H1 (cell line): ENCODE measurements around the gene POLR2L. TPM values are rescaled to one million over a fixed set of nuclear protein-coding genes. Genes with fewer than 3 reads are reported as not detected.

Experiments used
- RAD21 ChIP-seq, 2 experiments: IDR thresholded peaks in 1 of 2; conservative IDR thresholded peaks in 1 of 2; 2 replicates each; pipeline ENCODE4 v1.6.1; 2011; ENCODE audit warnings: low read depth in 2 of 2, low read length in 2 of 2, improper control_type of control experiment in 1 of 2, inconsistent platforms in 1 of 2, mild to moderate bottlenecking in 1 of 2, moderate library complexity in 1 of 2
- SP2 ChIP-seq: IDR thresholded peaks from 2 replicates; pipeline ENCODE4 v1.6.1; 2012; ENCODE audit warnings: mild to moderate bottlenecking, low read length, inconsistent platforms
- polyA plus RNA-seq, 7 experiments: library from polyadenylated mRNA; depleted of rRNA in 3 of 7; stranded (reverse) in 5 of 7; unstranded in 2 of 7; fragments of >200 nt in 5 of 7; fragments of 200-250 nt in 2 of 7; gene quantifications; 1 replicate in 5 of 7; 2 replicates in 1 of 7; 4 replicates in 1 of 7; pipeline versions ENCODE4 v1.2.1 to v1.2.3, GENCODE V29; 2011 to 2013; ENCODE audit warnings: missing spikeins in 2 of 7, mixed read lengths in 2 of 7
- total RNA-seq: library from RNA; stranded (reverse); fragmentation: NEBNext Ultra II Directional; extraction: Animal tissue kit (Norgen Biotek cat#: 25700); gene quantifications from 2 replicates; pipeline ENCODE4 v1.2.1, GENCODE V29; 2021

POLR2L gene
- total and polyA plus RNA-seq, 2 of the 8 experiments (the other 6 are each of a cell fraction or from before 2014, with no cell fraction given): 140 to 151 TPM

GRCh38 chr11:845872-846495 lies 3.7 kb upstream of the POLR2L start (continued):
- TF ChIP-seq SP2: no peak
- TF ChIP-seq RAD21 (IDR thresholded peaks at IDR 0.05 in 1 of 2, conservative IDR thresholded peaks at IDR 0.05 in 1 of 2; ENCODE audit: low read depth in 2 of 2, low read length in 2 of 2): no peak
